ENCODE data around the gene DLK2.

DLK2 gene

DNA sequence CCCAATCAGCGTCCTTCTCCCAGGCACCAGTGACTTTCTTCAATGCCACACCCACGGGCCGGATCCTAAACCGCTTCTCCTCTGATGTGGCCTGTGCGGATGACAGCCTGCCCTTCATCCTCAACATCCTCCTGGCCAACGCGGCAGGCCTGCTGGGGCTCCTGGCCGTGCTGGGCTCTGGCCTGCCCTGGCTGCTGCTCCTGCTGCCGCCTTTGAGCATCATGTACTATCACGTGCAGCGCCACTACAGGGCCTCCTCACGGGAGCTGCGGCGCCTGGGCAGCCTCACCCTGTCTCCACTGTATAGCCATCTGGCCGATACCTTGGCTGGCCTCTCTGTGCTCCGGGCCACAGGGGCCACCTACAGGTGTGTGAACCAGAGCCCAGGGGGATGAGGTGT, 9.8 kb downstream of the DLK2 start:
- no peak overlapping the region for H3K27ac ChIP-seq
- TF ChIP-seq ZFX (IDR thresholded peaks at IDR 0.05; ENCODE audit: borderline replicate concordance) (no peak), CTCF (IDR thresholded peaks at IDR 0.05) (no peak)

DNA sequence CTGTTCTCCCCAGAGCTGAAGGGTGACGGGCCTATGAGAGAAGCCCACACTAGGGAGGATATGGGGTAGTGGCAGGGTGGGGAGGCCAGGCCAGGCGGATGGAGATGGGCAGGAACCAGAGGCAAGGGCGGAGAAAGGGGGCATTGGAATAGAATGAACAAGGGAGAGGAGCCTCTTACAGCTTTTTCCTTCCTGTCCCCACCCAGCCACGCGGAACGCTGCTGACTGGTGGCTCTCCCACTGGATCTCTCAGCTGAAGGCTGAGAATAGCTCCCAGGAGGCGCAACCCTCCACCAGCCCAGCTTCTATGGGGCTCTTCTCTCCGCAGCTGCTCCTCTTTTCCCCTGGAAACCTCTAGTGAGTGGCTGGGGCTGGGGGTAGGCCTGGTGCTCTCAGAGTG, 10.8 kb downstream of the DLK2 start:
- TF ChIP-seq CTCF (IDR thresholded peaks at IDR 0.05) = no peak
- no peak for TF ChIP-seq ZFX (IDR thresholded peaks at IDR 0.05; ENCODE audit: borderline replicate concordance)
- H3K27ac ChIP-seq = no peak overlapping the region

DNA sequence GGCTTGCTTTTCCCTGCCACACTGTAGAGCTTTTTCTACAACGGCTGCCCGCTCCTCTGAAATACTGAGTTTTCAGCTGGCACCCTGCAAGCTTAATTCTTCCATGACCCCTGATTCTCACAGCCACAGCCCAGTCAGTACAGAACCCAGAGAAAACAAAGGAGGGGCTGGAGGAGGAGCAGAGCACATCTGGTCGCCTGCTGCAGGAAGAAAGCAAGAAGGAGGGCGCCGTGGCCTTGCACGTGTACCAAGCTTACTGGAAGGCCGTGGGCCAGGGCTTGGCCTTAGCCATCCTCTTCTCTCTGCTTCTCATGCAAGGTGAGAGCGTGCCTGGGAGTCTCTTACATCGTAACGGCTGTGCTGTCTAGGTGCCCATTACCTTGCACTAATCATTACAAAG, 11.3 kb downstream of the DLK2 start:
- no peak overlapping the region for H3K27ac ChIP-seq
- TF ChIP-seq ZFX (IDR thresholded peaks at IDR 0.05; ENCODE audit: borderline replicate concordance) (no peak), CTCF (IDR thresholded peaks at IDR 0.05) (no peak)

DNA sequence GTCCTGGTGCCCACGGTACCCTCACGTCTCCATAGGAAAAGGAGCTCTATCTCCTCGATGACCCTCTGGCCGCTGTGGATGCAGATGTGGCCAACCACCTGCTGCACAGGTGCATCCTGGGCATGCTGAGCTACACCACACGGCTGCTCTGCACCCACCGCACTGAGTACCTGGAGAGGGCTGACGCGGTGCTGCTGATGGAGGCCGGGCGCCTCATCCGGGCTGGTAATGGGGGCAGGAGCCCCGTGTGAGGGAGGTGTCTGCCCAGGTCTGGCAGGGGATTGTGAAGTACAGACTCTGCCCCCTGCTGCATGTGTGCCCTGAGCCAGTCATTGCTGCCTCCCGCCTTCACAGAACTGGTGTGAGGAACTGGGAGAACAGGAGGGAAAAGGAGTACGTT, 12.4 kb downstream of the DLK2 start:
- no peak overlapping the region for H3K27ac ChIP-seq
- TF ChIP-seq ZFX (IDR thresholded peaks at IDR 0.05; ENCODE audit: borderline replicate concordance) = no peak
- no peak for TF ChIP-seq CTCF (IDR thresholded peaks at IDR 0.05)

GRCh38 chr6:43437700-43438099, 17.6 kb downstream of the DLK2 start:
- no peak overlapping the region for H3K27ac ChIP-seq
- TF ChIP-seq CTCF (IDR thresholded peaks at IDR 0.05) (no peak), ZFX (IDR thresholded peaks at IDR 0.05; ENCODE audit: borderline replicate concordance) (no peak)

- TF ChIP-seq ZFX (IDR thresholded peaks at IDR 0.05; ENCODE audit: borderline replicate concordance) (no peak), CTCF (IDR thresholded peaks at IDR 0.05) (no peak)
- H3K27ac ChIP-seq = no peak overlapping the region
Observed at GRCh38 chr6:43436577-43437282, 18.6 kb downstream of the DLK2 start.

GRCh38 chr6:43435682-43436437, 19.5 kb downstream of the DLK2 start:
- no peak for TF ChIP-seq CTCF (IDR thresholded peaks at IDR 0.05)
- no peak for TF ChIP-seq ZFX (IDR thresholded peaks at IDR 0.05; ENCODE audit: borderline replicate concordance)
- H3K27ac ChIP-seq = no peak overlapping the region

Data from 22Rv1 (cell line).